ENCODE data around the gene MORC2. TPM values are rescaled to one million over a fixed set of nuclear protein-coding genes. Genes with fewer than 3 reads are reported as not detected.
A peak's percentile ranks its signal among the peaks of the same experiment; 100 is the strongest.

MORC2 gene
- total RNA-seq, 2 donors from 2014 or later = 16.7 to 27.5 TPM

GRCh38 chr22:30994960-30995359 lies 26.4 kb upstream of the MORC2 start:
- peak overlapping the region in 1 of 2 donors; percentile 34 for H3K27ac ChIP-seq
- H3K4me1 ChIP-seq (ENCODE audit: control insufficient read depth in 1 of 2, low read depth in 2 of 2) = peaks cover 9 to 59% of the 10 kb centered on the region in 2 donors
- H3K36me3 ChIP-seq = no peaks in the 10 kb centered on the region
- TF ChIP-seq CTCF (IDR thresholded peaks at IDR 0.05) = no peak
- no peak for ATAC-seq (ENCODE audit: insufficient number of reproducible peaks, low FRiP score, low read depth)
- H3K4me3 ChIP-seq = no peak overlapping the region
- H3K27me3 ChIP-seq (replicated peaks; ENCODE audit: insufficient read depth) = no peaks in the 10 kb centered on the region
- no peak for DNase-seq (ENCODE audit: low spot score)
- no peaks in the 10 kb centered on the region for H3K9me3 ChIP-seq

GRCh38 chr22:30992565-30992964 lies 24.0 kb upstream of the MORC2 start:
- ATAC-seq (ENCODE audit: insufficient number of reproducible peaks, low FRiP score, low read depth) = no peak
- Histone ChIP-seq H3K4me3 (no peak overlapping the region), H3K9me3 (no peaks in the 10 kb centered on the region), H3K36me3 (no peaks in the 10 kb centered on the region), H3K27me3 (replicated peaks; ENCODE audit: insufficient read depth) (no peaks in the 10 kb centered on the region), H3K27ac (peak overlapping the region; percentile 81 to 90), H3K4me1 (ENCODE audit: control insufficient read depth in 1 of 2, low read depth in 2 of 2) (peaks cover 18 to 77% of the 10 kb centered on the region in 2 donors)
- TF ChIP-seq CTCF (IDR thresholded peaks at IDR 0.05) = no peak
- DNase-seq (ENCODE audit: low spot score) = no peak

- no peaks in the 10 kb centered on the region for H3K36me3 ChIP-seq
- H3K27ac ChIP-seq = peak overlapping the region; percentile 80 to 84
- ATAC-seq (ENCODE audit: insufficient number of reproducible peaks, low FRiP score, low read depth) = no peak
- no peak for DNase-seq (ENCODE audit: low spot score)
- peaks cover 12 to 61% of the 10 kb centered on the region in 2 donors for H3K4me1 ChIP-seq (ENCODE audit: control insufficient read depth in 1 of 2, low read depth in 2 of 2)
- no peak for TF ChIP-seq CTCF (IDR thresholded peaks at IDR 0.05)
- no peak overlapping the region for H3K4me3 ChIP-seq
- no peaks in the 10 kb centered on the region for H3K9me3 ChIP-seq
- H3K27me3 ChIP-seq (replicated peaks; ENCODE audit: insufficient read depth) = no peaks in the 10 kb centered on the region
These were observed 22.1 kb upstream of the MORC2 start for GRCh38 chr22:30990690-30991089.

GRCh38 chr22:30989474-30989873 lies 20.9 kb upstream of the MORC2 start:
- Histone ChIP-seq H3K4me1 (ENCODE audit: control insufficient read depth in 1 of 2, low read depth in 2 of 2) (peaks cover 12 to 61% of the 10 kb centered on the region in 2 donors), H3K27me3 (replicated peaks; ENCODE audit: insufficient read depth) (no peaks in the 10 kb centered on the region), H3K4me3 (no peak overlapping the region), H3K9me3 (peaks cover 4% of the 10 kb centered on the region), H3K36me3 (no peaks in the 10 kb centered on the region), H3K27ac (peak overlapping the region; percentile 80 to 84)
- no peak for TF ChIP-seq CTCF (IDR thresholded peaks at IDR 0.05)
- ATAC-seq (ENCODE audit: insufficient number of reproducible peaks, low FRiP score, low read depth) (no peak), DNase-seq (ENCODE audit: low spot score) (no peak)

- TF ChIP-seq CTCF (IDR thresholded peaks at IDR 0.05) = no peak
- no peaks in the 10 kb centered on the region for H3K36me3 ChIP-seq
- peaks cover 9 to 25% of the 10 kb centered on the region in 2 donors for H3K4me1 ChIP-seq (ENCODE audit: control insufficient read depth in 1 of 2, low read depth in 2 of 2)
- DNase-seq (ENCODE audit: low spot score) (no peak), ATAC-seq (ENCODE audit: insufficient number of reproducible peaks, low FRiP score, low read depth) (no peak)
- no peak overlapping the region for H3K27ac ChIP-seq
- no peaks in the 10 kb centered on the region for H3K27me3 ChIP-seq (replicated peaks; ENCODE audit: insufficient read depth)
- H3K4me3 ChIP-seq = no peak overlapping the region
- peaks cover 18% of the 10 kb centered on the region for H3K9me3 ChIP-seq
These were observed 17.1 kb upstream of the MORC2 start for GRCh38 chr22:30985561-30986208.
